GM08714 (cell line): ENCODE data around the gene PATJ.

ENCODE experiments used
- H3K4me3 ChIP-seq: fragments of 200-500 bp; sonication (Bioruptor generic); 2 replicates; pipeline ENCODE4 v1.5.1; 2014; ENCODE audit warnings: mild to moderate bottlenecking, low read length, inconsistent platforms
- ZNF274 ChIP-seq: IDR thresholded peaks from 2 replicates; pipeline ENCODE4 v1.6.1; 2012; ENCODE audit warnings: mild to moderate bottlenecking, low read depth, low read length

Gene PATJ

GRCh38 chr1:62084310-62084890 is 342.1 kb downstream of the PATJ start:
- no peak overlapping the region for H3K4me3 ChIP-seq

DNA sequence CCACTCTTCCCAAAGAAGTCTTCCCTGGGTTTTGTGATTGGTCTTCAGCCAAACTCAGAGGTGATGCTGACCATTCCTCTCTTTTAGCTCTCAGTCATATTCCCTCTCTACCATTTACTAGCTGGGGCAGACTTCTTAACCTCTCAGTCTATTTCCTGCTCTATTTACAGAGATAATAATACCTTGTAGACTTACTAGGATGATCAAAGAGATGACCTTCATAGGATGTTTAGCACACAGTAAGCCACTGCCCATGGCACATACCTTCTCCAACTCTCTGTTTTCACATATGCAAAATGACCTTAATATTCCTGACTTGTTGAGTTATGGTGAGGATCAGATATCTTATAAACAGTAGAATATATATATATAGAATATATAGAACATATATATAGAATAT is 346.2 kb downstream of the PATJ start:
- no peak overlapping the region for H3K4me3 ChIP-seq
- no peak for TF ChIP-seq ZNF274

More at GRCh38 chr1:62084310-62084890, 342.1 kb downstream of the PATJ start:
- no peak for TF ChIP-seq ZNF274

- no peak for TF ChIP-seq ZNF274
These were observed 347.3 kb downstream of the PATJ start for GRCh38 chr1:62089570-62089969.

GRCh38 chr1:62090016-62090415 is 347.7 kb downstream of the PATJ start:
- H3K4me3 ChIP-seq: no peak overlapping the region
- TF ChIP-seq ZNF274: no peak

More at GRCh38 chr1:62089570-62089969, 347.3 kb downstream of the PATJ start:
- no peak overlapping the region for H3K4me3 ChIP-seq

GRCh38 chr1:62092110-62092509 is 349.8 kb downstream of the PATJ start:
- no peak overlapping the region for H3K4me3 ChIP-seq
- TF ChIP-seq ZNF274: no peak

DNA sequence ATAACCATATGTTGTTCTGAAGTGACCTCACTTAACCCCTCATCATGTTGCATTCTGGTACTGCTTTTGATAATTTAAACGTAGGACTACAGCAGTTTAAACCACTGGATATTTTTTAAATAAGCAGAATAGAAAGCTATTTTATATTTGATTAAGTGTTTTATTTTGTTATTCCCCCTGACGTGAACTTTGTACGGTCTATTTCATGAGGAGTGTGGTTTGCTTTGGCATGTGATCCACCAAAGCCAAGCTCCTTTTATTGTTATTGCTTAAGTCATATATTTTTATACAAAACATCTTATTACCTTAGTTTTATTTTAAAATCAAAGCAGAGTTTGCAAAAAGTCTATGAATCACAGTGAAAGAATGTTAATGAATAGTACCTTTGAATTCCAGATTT is 351.0 kb downstream of the PATJ start:
- TF ChIP-seq ZNF274: no peak

DNA sequence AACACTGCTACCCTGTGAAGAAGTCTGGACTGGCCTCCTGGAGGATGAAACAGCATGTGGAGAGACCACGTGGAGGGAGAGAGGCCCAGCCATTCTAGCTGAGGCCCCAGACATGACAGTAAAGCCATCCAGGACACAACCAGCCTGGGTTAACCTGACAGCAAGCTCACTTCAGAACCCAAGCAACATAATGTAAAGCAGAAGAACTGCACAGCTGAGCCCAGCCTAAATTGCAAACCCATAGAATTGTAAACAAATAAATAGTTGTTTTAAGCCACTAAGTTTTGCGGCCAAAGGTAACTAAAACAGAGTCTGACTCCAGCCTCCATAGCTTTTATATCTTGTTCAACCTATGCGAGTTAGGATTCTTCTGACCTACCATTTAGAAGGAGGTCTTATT is 355.2 kb downstream of the PATJ start:
- H3K4me3 ChIP-seq: no peak overlapping the region

More for the DNA sequence above, 351.0 kb downstream of the PATJ start:
- H3K4me3 ChIP-seq: no peak overlapping the region

GRCh38 chr1:62100442-62100841 is 358.2 kb downstream of the PATJ start:
- H3K4me3 ChIP-seq: no peak overlapping the region
- TF ChIP-seq ZNF274: no peak

More for the DNA sequence above, 355.2 kb downstream of the PATJ start:
- no peak for TF ChIP-seq ZNF274

DNA sequence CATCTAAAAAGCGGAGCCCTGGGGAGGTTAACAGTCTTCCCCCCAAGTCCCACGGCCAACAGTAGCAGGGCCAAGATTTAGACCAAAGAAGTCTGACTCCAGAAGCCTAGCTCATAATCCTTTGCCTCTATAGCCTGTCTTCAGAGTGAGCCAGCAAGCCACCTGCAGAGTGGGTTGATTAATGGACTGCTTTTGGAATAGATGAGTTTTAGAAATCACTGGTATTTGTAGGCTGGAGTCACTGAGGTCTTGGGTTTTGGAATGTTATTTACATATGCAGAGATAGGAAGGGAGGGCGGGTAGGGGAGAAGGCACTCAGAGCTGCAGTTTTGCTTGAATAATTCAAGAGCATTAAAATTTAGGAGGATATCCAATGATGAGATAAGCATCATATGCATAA is 361.6 kb downstream of the PATJ start:
- H3K4me3 ChIP-seq: no peak overlapping the region
- TF ChIP-seq ZNF274: no peak

DNA sequence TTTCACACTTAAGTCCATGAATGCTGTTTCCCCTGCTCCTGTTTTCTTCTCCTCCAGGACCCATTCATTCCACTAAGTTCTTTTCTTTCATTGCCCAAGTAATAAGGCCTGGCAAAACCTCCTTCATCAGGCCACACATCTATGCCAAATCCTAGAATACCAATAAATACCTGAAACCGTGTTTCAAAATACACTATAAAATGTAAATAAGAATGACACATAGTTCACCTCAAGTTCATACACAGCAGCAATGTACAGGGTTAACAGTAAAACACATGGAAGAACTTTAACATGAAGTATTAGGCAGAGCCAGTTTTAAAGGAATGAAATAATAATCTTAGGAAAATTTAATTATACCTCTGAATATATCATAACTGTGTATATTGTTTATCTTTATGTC is 365.6 kb downstream of the PATJ start:
- no peak for TF ChIP-seq ZNF274
- H3K4me3 ChIP-seq: no peak overlapping the region

GRCh38 chr1:62109124-62109523 is 366.8 kb downstream of the PATJ start:
- no peak for TF ChIP-seq ZNF274
- H3K4me3 ChIP-seq: no peak overlapping the region

GRCh38 chr1:62110198-62110817 is 368.0 kb downstream of the PATJ start:
- no peak overlapping the region for H3K4me3 ChIP-seq
- TF ChIP-seq ZNF274: no peak

DNA sequence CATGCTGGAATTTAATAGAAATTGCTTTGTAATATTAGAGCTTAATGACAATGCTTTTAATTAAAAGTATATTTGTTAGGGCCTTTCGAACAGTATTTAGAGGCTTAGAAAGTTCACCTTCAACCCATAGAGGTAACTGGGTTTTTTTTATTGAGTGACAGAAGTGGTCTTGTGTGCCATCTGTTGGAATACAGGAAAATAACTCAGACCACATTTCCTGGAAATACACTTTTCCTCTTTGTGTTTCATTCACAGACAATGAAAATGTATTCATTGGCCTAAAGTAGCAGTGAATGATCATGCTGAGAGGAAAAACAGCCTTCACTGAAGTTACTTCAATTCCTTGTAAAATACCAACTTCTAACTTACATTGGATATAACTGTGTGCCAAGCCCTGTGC is 368.8 kb downstream of the PATJ start:
- H3K4me3 ChIP-seq: no peak overlapping the region
- no peak for TF ChIP-seq ZNF274

DNA sequence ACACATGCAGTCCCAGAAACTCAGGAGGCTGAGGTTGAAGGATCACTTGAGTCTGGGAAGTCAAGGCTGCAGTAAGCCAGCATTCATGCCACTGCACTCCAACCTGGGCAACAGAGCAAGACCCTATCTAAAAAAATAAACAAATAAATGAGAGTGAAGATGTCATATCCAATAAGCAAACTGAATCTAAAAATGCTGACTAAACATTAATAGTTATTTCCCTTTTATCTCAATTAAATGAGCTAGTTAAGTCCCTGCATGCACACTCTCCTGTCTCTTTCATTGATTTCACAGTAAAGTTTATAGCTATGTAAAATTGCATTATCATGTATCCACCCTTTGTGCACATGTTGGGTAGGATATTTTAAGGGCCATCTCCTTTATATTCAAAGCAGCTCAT is 371.2 kb downstream of the PATJ start:
- no peak overlapping the region for H3K4me3 ChIP-seq
- no peak for TF ChIP-seq ZNF274

DNA sequence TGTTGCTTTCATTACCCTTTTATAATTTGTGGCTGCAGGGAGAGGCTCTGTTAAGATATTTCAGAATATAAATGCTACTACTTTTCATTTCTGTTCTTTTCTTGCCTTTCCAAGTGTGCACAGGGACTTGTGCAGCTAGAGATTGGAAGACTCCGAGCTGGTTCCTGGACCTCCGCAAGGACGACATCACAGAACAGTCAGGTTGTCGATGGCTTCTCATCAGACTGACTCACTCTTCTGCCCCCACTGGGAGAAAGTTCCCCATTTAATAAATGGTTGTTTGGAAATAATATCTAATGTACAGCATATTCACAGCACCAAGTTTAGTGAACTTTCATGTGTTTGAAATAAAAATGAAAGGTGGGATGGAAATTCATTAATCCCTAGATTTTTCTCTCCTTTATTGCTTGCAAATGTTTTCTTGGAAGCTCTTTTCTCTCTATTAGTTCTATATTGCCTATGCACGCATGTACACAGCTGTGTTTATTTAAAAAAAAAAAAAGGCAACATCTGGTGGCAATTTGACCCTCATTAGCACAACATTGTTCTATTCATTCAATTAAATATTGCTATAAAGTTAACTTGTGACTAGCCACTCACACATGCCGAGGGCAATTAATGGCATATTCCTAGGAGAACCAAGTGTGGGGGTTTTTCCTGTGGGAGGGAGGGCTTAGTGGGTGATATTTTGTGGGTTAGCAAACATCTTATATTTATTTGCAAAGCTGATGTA is 374.9 kb downstream of the PATJ start:
- no peak for TF ChIP-seq ZNF274
- H3K4me3 ChIP-seq: no peak overlapping the region
